Astrocyte of the cerebellum (primary cell): ENCODE results near the gene SLC25A36.

Experiments
- DNase-seq: peaks from one replicate; pipeline ENCODE4 v3.0.0-alpha.2; 2011; ENCODE audit warnings: low read depth
- H3K4me3 ChIP-seq: 2 replicates; pipeline ENCODE4 v1.5.1; 2011; ENCODE audit warnings: mild to moderate bottlenecking, low read depth, low read length, moderate library complexity
- CTCF ChIP-seq: IDR thresholded peaks from 2 replicates; pipeline ENCODE4 v1.5.1; 2012; ENCODE audit warnings: low read length, low read depth, moderate library complexity, mild to moderate bottlenecking; ENCODE audit errors: missing control alignments
- in situ Hi-C: cut with HindIII; loops from 2 replicates; pipeline ENCODE4 v1.10.0; 2017; ENCODE audit warnings: low sequenced_read_pairs

Gene SLC25A36

GRCh38 chr3:140953028-140953960 lies 11.7 kb downstream of the SLC25A36 start:
- H3K4me3 ChIP-seq: no peak overlapping the region
- DNase-seq: peak; percentile 20
- in situ Hi-C loops: no loop called here
- no peak for TF ChIP-seq CTCF

DNA sequence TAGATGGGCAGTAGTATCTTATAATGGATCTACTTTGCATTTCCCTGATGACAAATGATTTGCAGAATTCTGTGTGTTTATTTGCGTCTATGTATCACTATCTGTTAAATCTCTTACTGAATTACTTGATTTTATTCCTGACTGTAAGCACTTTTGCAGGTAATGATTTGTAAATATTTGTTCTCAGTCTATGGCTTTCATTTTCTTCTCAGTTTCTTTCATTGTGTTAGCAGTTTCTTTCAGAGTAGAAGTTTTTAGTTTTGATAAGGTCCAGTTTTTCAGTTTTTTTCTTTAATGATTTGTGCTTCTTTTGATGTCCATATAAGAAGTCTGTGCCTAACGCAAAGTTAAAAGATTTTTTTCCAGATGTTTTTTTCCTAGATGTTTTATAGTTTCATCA lies 12.9 kb downstream of the SLC25A36 start:
- in situ Hi-C loops: no loop called here
- DNase-seq: no peak
- H3K4me3 ChIP-seq: no peak overlapping the region
- no peak for TF ChIP-seq CTCF

- DNase-seq: no peak
- in situ Hi-C loops: no loop called here
- TF ChIP-seq CTCF: no peak
- no peak overlapping the region for H3K4me3 ChIP-seq
Observed at GRCh38 chr3:140955645-140956044, 14.0 kb downstream of the SLC25A36 start.

- no peak for DNase-seq
- no peak overlapping the region for H3K4me3 ChIP-seq
- in situ Hi-C loops: no loop called here
- no peak for TF ChIP-seq CTCF
Observed at GRCh38 chr3:140956058-140956835, 14.6 kb downstream of the SLC25A36 start.

DNA sequence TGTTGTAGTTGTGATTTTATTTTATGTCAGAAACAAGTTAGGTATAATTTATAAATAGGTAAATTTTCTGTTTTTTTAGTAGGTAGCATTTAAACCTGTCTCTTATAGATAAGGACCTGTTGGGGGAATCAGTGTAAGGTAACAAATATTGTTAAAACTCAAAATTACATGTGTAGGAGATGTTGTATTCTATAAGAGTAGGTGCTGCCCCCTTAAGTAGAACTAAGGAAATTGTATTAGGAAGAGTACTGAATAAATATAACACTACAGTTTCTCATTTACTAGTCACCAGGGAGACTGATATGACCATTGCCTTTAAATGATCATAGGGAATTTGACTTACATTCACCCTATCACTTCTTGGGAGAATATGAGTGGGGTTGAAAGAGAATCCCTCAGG lies 31.2 kb downstream of the SLC25A36 start:
- H3K4me3 ChIP-seq: no peak overlapping the region
- TF ChIP-seq CTCF: no peak
- in situ Hi-C loops: no loop called here
- no peak for DNase-seq

DNA sequence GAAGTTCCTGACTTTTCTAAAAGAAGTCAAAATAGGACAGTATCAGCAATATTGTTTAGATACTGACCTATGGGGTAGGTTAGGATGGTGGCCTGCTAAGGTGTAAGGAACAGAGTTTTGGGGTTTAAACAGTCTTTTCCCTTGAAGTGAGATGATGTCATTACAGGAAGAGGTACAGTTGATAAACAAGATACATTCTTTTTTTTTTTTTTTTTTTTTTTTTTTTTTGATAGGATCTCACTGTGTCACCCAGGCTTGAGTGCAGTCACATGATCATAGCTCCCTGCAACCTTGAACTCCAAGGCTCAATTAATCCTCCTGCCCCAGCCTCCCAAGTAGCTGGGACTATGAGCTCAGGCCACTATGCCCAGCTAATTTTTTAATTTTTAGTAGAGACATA lies 33.3 kb downstream of the SLC25A36 start:
- H3K4me3 ChIP-seq: no peak overlapping the region
- no peak for DNase-seq
- TF ChIP-seq CTCF: no peak
- in situ Hi-C loops: no loop called here
